GM19023 (cell line): ENCODE data around the gene USP43.
"Not testable (repeated sequence)": the region's sequence is repeated elsewhere in the genome, so short reads cannot be mapped to it uniquely, and the experiment has no call there.

Experiments used
- ATAC-seq: cut with Tn5 transposase; IDR thresholded peaks from one replicate; pipeline ENCODE4 v1.9.1; 2021; ENCODE audit warnings: mild to moderate bottlenecking, moderate library complexity; ENCODE audit not compliant: unreplicated experiment

Gene USP43

GRCh38 chr17:9644910-9645751, at the start of gene USP43:
Gene USP43, plus strand, starts transcription at chr17:9645517. Its CDS starts 116 bp downstream, at chr17:9645633.
- ATAC-seq = no peak

GRCh38 chr17:9597638-9598037, 47.7 kb upstream of the USP43 start:
- ATAC-seq = not testable (repeated sequence)

- no peak for ATAC-seq
Measured at GRCh38 chr17:9598661-9599060, 46.7 kb upstream of the USP43 start.

- not testable (repeated sequence) for ATAC-seq
Measured at GRCh38 chr17:9604583-9604982, 40.7 kb upstream of the USP43 start.

GRCh38 chr17:9606453-9606852, 38.9 kb upstream of the USP43 start:
- no peak for ATAC-seq

- not testable (repeated sequence) for ATAC-seq
Measured at GRCh38 chr17:9607058-9607457, 38.3 kb upstream of the USP43 start.

- no peak for ATAC-seq
Measured at GRCh38 chr17:9611557-9611956, 33.8 kb upstream of the USP43 start.

GRCh38 chr17:9612006-9612405, 33.3 kb upstream of the USP43 start:
- no peak for ATAC-seq

- ATAC-seq = no peak
Measured at GRCh38 chr17:9615486-9615885, 29.8 kb upstream of the USP43 start.

- ATAC-seq = no peak
Measured at GRCh38 chr17:9622961-9623360, 22.4 kb upstream of the USP43 start.

- ATAC-seq = no peak
Measured at GRCh38 chr17:9628509-9628908, 16.8 kb upstream of the USP43 start.

- no peak for ATAC-seq
Measured at GRCh38 chr17:9632741-9633140, 12.6 kb upstream of the USP43 start.

GRCh38 chr17:9635340-9635739, 10.0 kb upstream of the USP43 start:
- no peak for ATAC-seq

- no peak for ATAC-seq
Measured at GRCh38 chr17:9636501-9636900, 8.8 kb upstream of the USP43 start.

GRCh38 chr17:9640388-9640787, 4.9 kb upstream of the USP43 start:
- not testable (repeated sequence) for ATAC-seq

GRCh38 chr17:9643611-9644010, 1.7 kb upstream of the USP43 start:
- ATAC-seq = no peak

GRCh38 chr17:9645851-9646545, 681 bp downstream of the USP43 start:
- ATAC-seq = no peak

GRCh38 chr17:9646546-9646885, 1.2 kb downstream of the USP43 start:
- ATAC-seq = no peak

- ATAC-seq = no peak
Measured at GRCh38 chr17:9647014-9647413, 1.7 kb downstream of the USP43 start.

GRCh38 chr17:9648521-9649110, 3.3 kb downstream of the USP43 start:
- no peak for ATAC-seq

GRCh38 chr17:9658593-9659211, 13.4 kb downstream of the USP43 start:
- no peak for ATAC-seq
